ACHN (cell line): Measurements from ENCODE around the gene PLCH1.

Source experiments
- DNase-seq: peaks from one replicate; pipeline ENCODE4 v3.0.0-alpha.2; 2015
- in situ Hi-C: cut with HindIII; loops from 2 replicates; pipeline ENCODE4 v1.10.0; 2017; ENCODE audit warnings: low sequenced_read_pairs, low pct_ligation_motif_present, low pct_unique_long_range_greater_than_20kb

PLCH1 gene

GRCh38 chr3:155356594-155357370 is 388.1 kb downstream of the PLCH1 start:
- peak; percentile 2 for DNase-seq
- in situ Hi-C loops, result no loop called here

GRCh38 chr3:155354658-155355057 is 390.2 kb downstream of the PLCH1 start:
- in situ Hi-C loops, result no loop called here

GRCh38 chr3:155352900-155353490 is 391.9 kb downstream of the PLCH1 start:
- in situ Hi-C loops, result no loop called here
- peak; percentile 57 for DNase-seq

More at GRCh38 chr3:155354658-155355057, 390.2 kb downstream of the PLCH1 start:
- no peak for DNase-seq

GRCh38 chr3:155350571-155350970 is 394.3 kb downstream of the PLCH1 start:
- in situ Hi-C loops, result no loop called here

GRCh38 chr3:155347901-155348300 is 397.0 kb downstream of the PLCH1 start:
- in situ Hi-C loops, result no loop called here
- DNase-seq, result no peak

More at GRCh38 chr3:155350571-155350970, 394.3 kb downstream of the PLCH1 start:
- DNase-seq, result no peak

GRCh38 chr3:155342344-155342743 is 402.5 kb downstream of the PLCH1 start:
- in situ Hi-C loops, result no loop called here
- no peak for DNase-seq

GRCh38 chr3:155339052-155339451 is 405.8 kb downstream of the PLCH1 start:
- in situ Hi-C loops, result no loop called here
- no peak for DNase-seq

- in situ Hi-C loops, result no loop called here
- no peak for DNase-seq
Observed at GRCh38 chr3:155335724-155336354, 409.0 kb downstream of the PLCH1 start.

GRCh38 chr3:155334914-155335723 is 409.8 kb downstream of the PLCH1 start:
- in situ Hi-C loops, result no loop called here
- no peak for DNase-seq

- DNase-seq, result no peak
- in situ Hi-C loops, result no loop called here
Observed at GRCh38 chr3:155334215-155334913, 410.5 kb downstream of the PLCH1 start.

GRCh38 chr3:155332716-155333115 is 412.2 kb downstream of the PLCH1 start:
- in situ Hi-C loops, result no loop called here
- DNase-seq, result no peak

GRCh38 chr3:155331078-155331477 is 413.8 kb downstream of the PLCH1 start:
- in situ Hi-C loops, result no loop called here
- no peak for DNase-seq

- no peak for DNase-seq
- in situ Hi-C loops, result no loop called here
Observed at GRCh38 chr3:155330370-155330769, 414.5 kb downstream of the PLCH1 start.

GRCh38 chr3:155329513-155330048 is 415.3 kb downstream of the PLCH1 start:
- in situ Hi-C loops, result no loop called here
- DNase-seq, result no peak

GRCh38 chr3:155327871-155328270 is 417.0 kb downstream of the PLCH1 start:
- no peak for DNase-seq
- in situ Hi-C loops, result no loop called here

- no peak for DNase-seq
- in situ Hi-C loops, result no loop called here
Observed at GRCh38 chr3:155327430-155327829, 417.4 kb downstream of the PLCH1 start.

- in situ Hi-C loops, result no loop called here
- DNase-seq, result no peak
Observed at GRCh38 chr3:155326901-155327300, 418.0 kb downstream of the PLCH1 start.

- in situ Hi-C loops, result no loop called here
- DNase-seq, result no peak
Observed at GRCh38 chr3:155326244-155326643, 418.6 kb downstream of the PLCH1 start.
